ENCODE measurements around the gene UACA.

DNA sequence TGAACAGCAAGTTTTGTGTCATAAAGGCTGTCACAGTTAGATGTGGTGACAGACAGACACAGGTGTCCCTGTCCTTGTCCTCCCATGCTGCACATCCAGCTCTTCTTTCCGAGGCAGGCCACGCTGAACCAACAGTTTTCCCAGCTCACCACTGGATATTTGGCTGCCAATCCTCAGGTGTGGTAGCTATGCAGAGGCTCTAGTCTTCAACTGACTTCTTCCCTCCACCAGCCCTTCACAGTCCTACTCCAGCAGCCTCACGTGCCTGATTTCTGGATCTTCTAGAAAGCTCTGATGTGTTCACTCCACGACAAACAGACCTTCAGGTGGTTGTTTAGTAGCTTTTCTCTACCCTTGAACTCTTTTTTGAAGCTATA lies 145.5 kb downstream of the UACA start:
- no peak for TF ChIP-seq POLR2A (IDR thresholded peaks at IDR 0.05)
- TF ChIP-seq, protein P1, sequence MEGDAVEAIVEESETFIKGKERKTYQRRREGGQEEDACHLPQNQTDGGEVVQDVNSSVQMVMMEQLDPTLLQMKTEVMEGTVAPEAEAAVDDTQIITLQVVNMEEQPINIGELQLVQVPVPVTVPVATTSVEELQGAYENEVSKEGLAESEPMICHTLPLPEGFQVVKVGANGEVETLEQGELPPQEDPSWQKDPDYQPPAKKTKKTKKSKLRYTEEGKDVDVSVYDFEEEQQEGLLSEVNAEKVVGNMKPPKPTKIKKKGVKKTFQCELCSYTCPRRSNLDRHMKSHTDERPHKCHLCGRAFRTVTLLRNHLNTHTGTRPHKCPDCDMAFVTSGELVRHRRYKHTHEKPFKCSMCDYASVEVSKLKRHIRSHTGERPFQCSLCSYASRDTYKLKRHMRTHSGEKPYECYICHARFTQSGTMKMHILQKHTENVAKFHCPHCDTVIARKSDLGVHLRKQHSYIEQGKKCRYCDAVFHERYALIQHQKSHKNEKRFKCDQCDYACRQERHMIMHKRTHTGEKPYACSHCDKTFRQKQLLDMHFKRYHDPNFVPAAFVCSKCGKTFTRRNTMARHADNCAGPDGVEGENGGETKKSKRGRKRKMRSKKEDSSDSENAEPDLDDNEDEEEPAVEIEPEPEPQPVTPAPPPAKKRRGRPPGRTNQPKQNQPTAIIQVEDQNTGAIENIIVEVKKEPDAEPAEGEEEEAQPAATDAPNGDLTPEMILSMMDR (IDR thresholded peaks at IDR 0.05 in 4 of 5, conservative IDR thresholded peaks at IDR 0.05 in 1 of 5) = no peak
